ENCODE measurements around the gene FBXL2.
"Not testable (repeated sequence)": the region's sequence is repeated elsewhere in the genome, so short reads cannot be mapped to it uniquely, and the experiment has no call there.

FBXL2 gene

GRCh38 chr3:33428734-33429133 is 151.5 kb downstream of the FBXL2 start:
- FAIRE-seq (no peak), DNase-seq (ENCODE audit: low spot score) (no peak)

GRCh38 chr3:33429306-33429705 is 152.1 kb downstream of the FBXL2 start:
- FAIRE-seq; DNase-seq (ENCODE audit: low spot score): not testable (repeated sequence)

GRCh38 chr3:33430061-33430460 is 152.8 kb downstream of the FBXL2 start:
- no peak for FAIRE-seq
- no peak for DNase-seq (ENCODE audit: low spot score)

- no peak for FAIRE-seq
Measured at GRCh38 chr3:33430571-33430970, 153.3 kb downstream of the FBXL2 start.

GRCh38 chr3:33433843-33434242 is 156.6 kb downstream of the FBXL2 start:
- FAIRE-seq (no peak), DNase-seq (ENCODE audit: low spot score) (no peak)

More at GRCh38 chr3:33430571-33430970, 153.3 kb downstream of the FBXL2 start:
- no peak for DNase-seq (ENCODE audit: low spot score)

All from urothelium cell line (cell line).